Mesendoderm (in vitro differentiated cells): ENCODE data around the gene NME7.
"Not testable (repeated sequence)": the region's sequence is repeated elsewhere in the genome, so short reads cannot be mapped to it uniquely, and the experiment has no call there.

ENCODE experiments used
- DNase-seq: peaks from one replicate; pipeline ENCODE4 v3.0.0; 2013
- H2AK5ac ChIP-seq: 2 replicates; pipeline ENCODE4 v1.6.1; 2013; ENCODE audit warnings: low read length, inconsistent platforms
- H2BK120ac ChIP-seq: 2 replicates; pipeline ENCODE4 v1.6.1; 2013; ENCODE audit warnings: low read depth, mild to moderate bottlenecking, low read length, moderate library complexity, mixed read lengths
- H2BK15ac ChIP-seq: replicated peaks from 2 replicates; pipeline ENCODE4 v1.6.1; 2013; ENCODE audit warnings: low read depth, mild to moderate bottlenecking, moderate library complexity
- H2BK5ac ChIP-seq: 2 replicates; pipeline ENCODE4 v1.6.1; 2013; ENCODE audit warnings: low read length, inconsistent platforms
- H3K18ac ChIP-seq: 2 replicates; pipeline ENCODE4 v1.6.1; 2013; ENCODE audit warnings: mild to moderate bottlenecking, low read length, mixed read lengths
- H3K23ac ChIP-seq: one replicate; pipeline ENCODE4 v1.6.1; 2013; ENCODE audit warnings: low read length
- H3K27ac ChIP-seq: 2 replicates; pipeline ENCODE4 v1.5.1; 2013; ENCODE audit warnings: low read depth, mild to moderate bottlenecking, inconsistent platforms, low read length, moderate library complexity
- H3K27me3 ChIP-seq: 2 replicates; pipeline ENCODE4 v1.6.1; 2013; ENCODE audit warnings: low read length, control low read depth, mild to moderate bottlenecking, inconsistent platforms; ENCODE audit not compliant: insufficient read depth, poor library complexity
- H3K36me3 ChIP-seq: 2 replicates; pipeline ENCODE4 v1.6.1; 2013; ENCODE audit warnings: low read length, inconsistent platforms; ENCODE audit not compliant: control insufficient read depth, insufficient read depth
- H3K4ac ChIP-seq: one replicate; pipeline ENCODE4 v1.6.1; 2013; ENCODE audit warnings: low read depth, mild to moderate bottlenecking, low read length, moderate library complexity
- H3K4me1 ChIP-seq: 2 replicates; pipeline ENCODE4 v1.6.1; 2013; ENCODE audit warnings: low read depth, low read length, inconsistent platforms; ENCODE audit not compliant: control insufficient read depth
- H3K4me2 ChIP-seq: 2 replicates; pipeline ENCODE4 v1.6.1; 2013; ENCODE audit warnings: low read length
- H3K4me3 ChIP-seq: 2 replicates; pipeline ENCODE4 v1.5.1; 2013; ENCODE audit warnings: mild to moderate bottlenecking, low read length
- H3K56ac ChIP-seq: one replicate; pipeline ENCODE4 v1.6.1; 2013; ENCODE audit warnings: low read length
- H3K79me1 ChIP-seq: 2 replicates; pipeline ENCODE4 v1.6.1; 2013; ENCODE audit warnings: low read length, inconsistent platforms
- H3K79me2 ChIP-seq: 2 replicates; pipeline ENCODE4 v1.6.1; 2013; ENCODE audit warnings: mild to moderate bottlenecking, low read length; ENCODE audit not compliant: control insufficient read depth, insufficient read depth
- H3K9ac ChIP-seq: 2 replicates; pipeline ENCODE4 v1.6.1; 2013; ENCODE audit warnings: low read length, inconsistent platforms
- H4K5ac ChIP-seq: one replicate; pipeline ENCODE4 v1.6.1; 2013; ENCODE audit warnings: low read length
- H4K8ac ChIP-seq: one replicate; pipeline ENCODE4 v1.6.1; 2013; ENCODE audit warnings: low read depth, mild to moderate bottlenecking, control low read depth, low read length, moderate library complexity
- WGBS: extraction: QIAGEN DNeasy Blood & Tissue Kit; methylation state at CpG from one replicate; pipeline ENCODE4 v1.1.7; 2013; ENCODE audit warnings: low lambda C conversion rate, missing lambda C conversion rate; ENCODE audit not compliant: insufficient coverage; ENCODE audit errors: extremely low coverage; 5-methylcytosine and 5-hydroxymethylcytosine counted together

NME7 gene

DNA sequence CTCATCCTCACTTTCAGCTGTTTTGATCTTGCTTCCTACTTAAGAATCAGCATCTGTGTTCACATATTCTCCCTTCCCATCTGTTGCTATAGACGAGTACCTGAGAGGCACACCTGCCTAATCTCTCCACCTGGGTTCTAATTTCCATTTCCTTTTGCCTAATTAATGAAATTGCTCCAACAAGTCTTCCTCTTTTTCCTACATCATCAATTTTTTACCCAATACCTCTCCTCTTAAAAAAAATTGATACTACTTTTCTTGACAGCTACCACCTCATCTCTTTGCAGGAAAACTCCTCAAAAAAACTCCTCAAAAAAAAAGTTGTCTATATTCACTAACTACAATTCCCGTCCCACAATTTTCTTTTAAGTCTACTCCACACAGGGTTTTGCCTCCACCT lies 71.8 kb downstream of the NME7 start:
- no peaks in the 10 kb centered on the region for H3K27me3 ChIP-seq
- no peak overlapping the region for H3K4ac ChIP-seq
- no peak overlapping the region for H2AK5ac ChIP-seq
- no peak overlapping the region for H3K23ac ChIP-seq
- H3K18ac ChIP-seq, result no peak overlapping the region
- no peaks in the 10 kb centered on the region for H3K36me3 ChIP-seq
- no peak overlapping the region for H3K4me2 ChIP-seq
- H4K8ac ChIP-seq, result no peak overlapping the region
- H3K27ac ChIP-seq, result no peak overlapping the region
- no peak overlapping the region for H3K9ac ChIP-seq
- H3K4me1 ChIP-seq, result no peaks in the 10 kb centered on the region
- DNase-seq, result no peak
- H3K79me2 ChIP-seq, result no peaks in the 10 kb centered on the region
- no peak overlapping the region for H2BK120ac ChIP-seq
- no peak overlapping the region for H3K56ac ChIP-seq
- H3K79me1 ChIP-seq, result no peaks in the 10 kb centered on the region
- H3K4me3 ChIP-seq, result no peak overlapping the region
- no peak overlapping the region for H4K5ac ChIP-seq
- 100% methylated on average over 1 of the region's 2 CpGs for WGBS
- no peak overlapping the region for H2BK15ac ChIP-seq
- no peak overlapping the region for H2BK5ac ChIP-seq

DNA sequence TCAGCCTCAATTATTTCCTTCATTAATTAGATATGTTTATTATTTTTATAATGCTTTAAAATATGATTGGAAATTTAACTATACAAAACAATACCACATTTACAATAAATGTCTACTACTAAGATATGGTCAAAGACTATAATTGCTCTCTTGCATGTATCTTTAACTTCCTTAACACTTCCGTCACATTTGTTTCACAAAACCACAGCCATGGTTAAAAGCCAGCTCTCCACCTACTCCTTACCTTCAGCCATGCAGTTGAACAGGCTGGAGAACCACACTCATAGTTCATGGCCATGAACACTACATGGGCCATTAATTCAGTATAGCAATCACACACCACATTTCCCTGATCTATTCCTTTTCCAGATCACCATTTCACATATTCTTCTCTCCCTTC lies 72.2 kb downstream of the NME7 start:
- Histone ChIP-seq H3K18ac (no peak overlapping the region), H2BK15ac (no peak overlapping the region), H3K4me1 (no peaks in the 10 kb centered on the region), H3K4me3 (no peak overlapping the region), H2BK120ac (no peak overlapping the region), H3K79me2 (no peaks in the 10 kb centered on the region), H4K5ac (no peak overlapping the region), H3K9ac (no peak overlapping the region), H3K27ac (no peak overlapping the region), H3K36me3 (no peaks in the 10 kb centered on the region), H2AK5ac (no peak overlapping the region), H3K4ac (no peak overlapping the region), H3K4me2 (no peak overlapping the region), H3K56ac (no peak overlapping the region), H2BK5ac (no peak overlapping the region), H4K8ac (no peak overlapping the region), H3K23ac (no peak overlapping the region), H3K79me1 (no peaks in the 10 kb centered on the region), H3K27me3 (no peaks in the 10 kb centered on the region)
- no CpG with 5 or more reads among the region's 1 CpG for WGBS
- DNase-seq, result no peak

DNA sequence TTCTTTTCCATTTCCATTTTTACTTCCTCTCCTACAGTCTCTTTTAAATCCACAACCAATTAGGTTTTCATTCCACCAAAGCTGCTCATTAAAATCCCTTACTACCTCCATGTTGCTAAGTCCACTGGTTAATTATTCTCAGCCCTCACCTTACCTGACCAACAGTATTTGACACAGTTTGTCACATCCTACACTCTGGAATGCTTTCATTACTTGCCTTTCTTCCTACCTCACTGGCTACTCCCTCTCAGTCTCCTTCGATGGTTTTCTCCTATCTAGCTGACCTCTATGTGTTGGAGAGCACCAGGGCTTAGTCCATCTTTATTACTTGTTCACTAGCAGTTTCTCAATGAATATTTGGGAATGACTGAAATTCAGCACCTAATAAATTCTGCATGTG lies 78.6 kb downstream of the NME7 start:
- Histone ChIP-seq H3K27me3 (no peaks in the 10 kb centered on the region), H3K27ac (no peak overlapping the region), H3K9ac (no peak overlapping the region), H4K5ac (no peak overlapping the region), H3K23ac (no peak overlapping the region), H4K8ac (no peak overlapping the region), H3K79me2 (no peaks in the 10 kb centered on the region), H2BK120ac (no peak overlapping the region), H3K4ac (no peak overlapping the region), H3K36me3 (no peaks in the 10 kb centered on the region), H3K4me3 (no peak overlapping the region), H3K79me1 (no peaks in the 10 kb centered on the region), H2BK5ac (peak overlapping the region; percentile 63), H2AK5ac (no peak overlapping the region), H3K4me2 (no peak overlapping the region), H3K56ac (peak overlapping the region; percentile 34), H2BK15ac (no peak overlapping the region), H3K18ac (no peak overlapping the region), H3K4me1 (peaks cover 2% of the 10 kb centered on the region)
- peak; percentile 30 for DNase-seq
- WGBS, result no CpG with 5 or more reads among the region's 1 CpG

DNA sequence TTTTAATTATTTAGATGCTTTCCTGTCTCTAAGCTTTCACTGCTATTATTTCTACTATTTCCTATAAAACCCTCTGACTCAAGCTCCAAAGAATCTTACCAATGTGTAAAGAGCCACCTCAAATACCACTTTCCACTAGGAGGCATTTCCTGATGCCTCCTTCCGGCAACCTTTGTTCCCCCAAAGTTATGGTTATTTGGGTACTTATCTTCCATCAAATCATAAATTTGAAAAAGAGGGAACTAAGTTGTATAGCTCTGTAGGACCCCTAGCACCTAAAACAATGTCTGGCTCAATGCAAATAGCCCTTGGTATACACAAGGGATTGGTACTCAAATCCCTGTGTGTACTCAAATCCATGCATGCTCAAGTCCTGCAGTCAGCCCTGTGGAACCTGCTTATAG lies 79.6 kb downstream of the NME7 start:
- no peak overlapping the region for H3K18ac ChIP-seq
- H3K4ac ChIP-seq, result no peak overlapping the region
- H4K5ac ChIP-seq, result no peak overlapping the region
- peak overlapping the region; percentile 23 for H3K27ac ChIP-seq
- H3K27me3 ChIP-seq, result no peaks in the 10 kb centered on the region
- no peaks in the 10 kb centered on the region for H3K79me1 ChIP-seq
- H3K4me1 ChIP-seq, result peaks cover 2% of the 10 kb centered on the region
- peak; percentile 84 for DNase-seq
- H2BK15ac ChIP-seq, result no peak overlapping the region
- H3K4me3 ChIP-seq, result no peak overlapping the region
- H3K23ac ChIP-seq, result no peak overlapping the region
- H3K4me2 ChIP-seq, result no peak overlapping the region
- H3K79me2 ChIP-seq, result no peaks in the 10 kb centered on the region
- H3K56ac ChIP-seq, result no peak overlapping the region
- no peak overlapping the region for H3K9ac ChIP-seq
- H2BK5ac ChIP-seq, result no peak overlapping the region
- no peak overlapping the region for H2AK5ac ChIP-seq
- H4K8ac ChIP-seq, result no peak overlapping the region
- WGBS, result no CpG with 5 or more reads among the region's 1 CpG
- H2BK120ac ChIP-seq, result no peak overlapping the region
- no peaks in the 10 kb centered on the region for H3K36me3 ChIP-seq

DNA sequence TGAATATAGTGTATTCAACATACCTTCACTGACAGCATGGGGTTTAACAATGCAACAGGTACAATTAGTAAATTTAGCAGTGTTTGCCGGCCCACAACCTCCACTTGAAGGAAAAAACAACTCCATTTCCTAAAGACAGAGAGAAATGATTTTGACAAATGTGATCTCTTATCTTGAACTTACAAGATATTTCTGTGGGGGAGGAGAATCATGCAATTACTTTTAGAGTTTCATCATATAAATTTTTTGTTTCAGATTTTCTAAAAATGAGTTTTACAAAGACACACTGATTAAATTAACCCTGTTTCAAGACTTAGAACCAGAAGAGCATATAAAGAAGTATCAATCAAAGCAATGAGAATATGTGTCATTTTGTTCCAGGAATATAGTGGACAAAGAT lies 80.3 kb downstream of the NME7 start:
- Histone ChIP-seq H2AK5ac (no peak overlapping the region), H3K4me2 (no peak overlapping the region), H3K9ac (no peak overlapping the region), H3K27ac (no peak overlapping the region), H3K4me1 (peaks cover 2% of the 10 kb centered on the region), H3K18ac (no peak overlapping the region), H2BK15ac (no peak overlapping the region), H3K27me3 (no peaks in the 10 kb centered on the region), H3K23ac (no peak overlapping the region), H3K56ac (no peak overlapping the region), H4K8ac (no peak overlapping the region), H3K79me1 (no peaks in the 10 kb centered on the region), H4K5ac (no peak overlapping the region), H3K4me3 (no peak overlapping the region), H2BK120ac (no peak overlapping the region), H3K4ac (no peak overlapping the region), H3K79me2 (no peaks in the 10 kb centered on the region), H2BK5ac (no peak overlapping the region), H3K36me3 (no peaks in the 10 kb centered on the region)
- no CpG with 5 or more reads among the region's 1 CpG for WGBS
- no peak for DNase-seq

DNA sequence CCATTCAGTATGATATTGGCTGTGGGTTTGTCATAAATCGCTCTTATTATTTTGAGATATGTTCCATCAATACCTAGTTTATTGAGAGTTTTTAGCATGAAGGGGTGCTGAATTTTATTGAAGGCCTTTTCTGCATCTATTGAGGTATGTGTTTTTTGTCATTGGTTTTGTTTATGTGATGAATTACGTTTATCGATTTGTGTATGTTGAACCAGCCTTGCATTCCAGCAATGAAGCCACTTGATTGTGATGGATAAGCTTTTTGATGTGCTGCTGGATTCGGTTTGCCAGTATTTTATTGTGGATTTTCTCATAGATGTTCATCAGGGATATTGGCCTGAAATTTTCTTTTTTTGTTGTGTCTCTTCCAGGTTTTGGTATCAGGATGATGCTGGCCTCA lies 86.0 kb downstream of the NME7 start:
- not testable (repeated sequence) for H3K79me2 ChIP-seq, H3K18ac ChIP-seq, H3K56ac ChIP-seq, H4K5ac ChIP-seq, H3K4me1 ChIP-seq, H2BK5ac ChIP-seq, H3K4me2 ChIP-seq, H3K36me3 ChIP-seq, H3K79me1 ChIP-seq, H3K4ac ChIP-seq, H4K8ac ChIP-seq, H2BK120ac ChIP-seq, H3K27me3 ChIP-seq, H3K23ac ChIP-seq, H3K9ac ChIP-seq, DNase-seq, H2AK5ac ChIP-seq, H3K4me3 ChIP-seq, H3K27ac ChIP-seq, H2BK15ac ChIP-seq
- WGBS, result no CpG with 5 or more reads among the region's 4 CpGs
